ENCODE results near the gene DMC1.
A peak's percentile ranks its signal among the peaks of the same experiment; 100 is the strongest.
"Not testable (repeated sequence)": the region's sequence is repeated elsewhere in the genome, so short reads cannot be mapped to it uniquely, and the experiment has no call there.

DMC1 gene, protein sequence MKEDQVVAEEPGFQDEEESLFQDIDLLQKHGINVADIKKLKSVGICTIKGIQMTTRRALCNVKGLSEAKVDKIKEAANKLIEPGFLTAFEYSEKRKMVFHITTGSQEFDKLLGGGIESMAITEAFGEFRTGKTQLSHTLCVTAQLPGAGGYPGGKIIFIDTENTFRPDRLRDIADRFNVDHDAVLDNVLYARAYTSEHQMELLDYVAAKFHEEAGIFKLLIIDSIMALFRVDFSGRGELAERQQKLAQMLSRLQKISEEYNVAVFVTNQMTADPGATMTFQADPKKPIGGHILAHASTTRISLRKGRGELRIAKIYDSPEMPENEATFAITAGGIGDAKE

GRCh38 chr22:38569972-38570778, at the start of gene DMC1:
Gene DMC1 (minus strand): TSS chr22:38570183. CDS start chr22:38568256, 1,927 bp downstream.
- DNase-seq (ENCODE audit: low read depth) = peak; percentile 78

DNA sequence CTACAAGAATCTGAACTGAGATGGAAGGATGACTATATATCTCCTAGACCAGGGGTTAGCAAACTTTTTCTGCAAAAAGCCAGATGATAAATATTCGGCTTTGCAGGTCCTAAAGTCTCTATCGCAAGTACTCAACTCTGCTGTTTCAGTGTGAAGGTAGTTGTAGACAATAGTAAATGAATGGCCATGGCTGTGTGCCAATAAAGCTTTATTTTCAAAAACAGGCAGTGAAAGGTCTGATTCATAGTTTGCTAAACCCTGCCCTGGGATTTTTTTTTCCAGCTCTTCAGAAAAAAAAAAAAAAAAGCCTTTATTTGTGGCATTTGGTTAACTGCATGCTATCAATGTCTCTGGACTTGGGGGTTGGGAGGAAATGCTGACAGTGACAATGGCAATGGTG, 48.7 kb upstream of the DMC1 start:
- peak; percentile 38 for DNase-seq (ENCODE audit: low read depth)

DNA sequence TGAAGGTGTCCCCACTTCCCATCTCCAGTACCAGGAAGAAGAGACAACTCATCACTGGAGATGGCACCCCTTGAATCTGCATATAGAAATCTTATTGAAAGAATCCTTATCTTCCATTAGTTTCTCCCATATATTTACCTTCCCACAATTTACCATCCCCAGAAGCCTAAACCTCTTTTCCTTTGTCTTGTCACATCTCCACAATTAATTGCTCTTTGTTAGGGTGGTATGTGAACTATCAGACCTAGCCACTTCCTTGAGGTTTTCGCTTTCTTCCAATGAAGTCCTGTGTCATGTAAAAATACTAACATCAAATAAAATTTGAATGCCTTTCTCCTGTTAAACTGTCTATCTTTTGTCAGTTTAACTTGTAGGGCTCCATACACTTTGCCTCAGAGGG, 48.3 kb upstream of the DMC1 start:
- DNase-seq (ENCODE audit: low read depth) = no peak

DNA sequence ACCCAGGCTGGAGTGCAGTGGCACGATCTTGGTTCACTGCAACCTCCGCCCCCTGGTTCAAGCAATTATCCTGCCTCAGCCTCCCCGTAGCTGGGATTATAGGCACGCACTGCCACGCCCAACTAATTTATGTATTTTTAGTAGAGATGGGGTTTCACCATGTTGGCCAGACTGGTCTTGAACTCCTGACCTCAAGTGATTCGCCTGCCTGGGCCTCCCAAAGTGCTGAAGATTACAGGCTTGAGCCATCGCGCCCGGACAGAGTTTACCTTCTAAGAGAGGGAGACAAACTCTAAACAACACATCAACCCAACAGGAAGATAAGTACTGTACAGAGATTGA, 45.1 kb upstream of the DMC1 start:
- DNase-seq (ENCODE audit: low read depth) = not testable (repeated sequence)

GRCh38 chr22:38614332-38615063, 44.5 kb upstream of the DMC1 start:
- DNase-seq (ENCODE audit: low read depth) = no peak

GRCh38 chr22:38613588-38613987, 43.6 kb upstream of the DMC1 start:
- no peak for DNase-seq (ENCODE audit: low read depth)

- DNase-seq (ENCODE audit: low read depth) = no peak
Measured at GRCh38 chr22:38612217-38613006, 42.4 kb upstream of the DMC1 start.

DNA sequence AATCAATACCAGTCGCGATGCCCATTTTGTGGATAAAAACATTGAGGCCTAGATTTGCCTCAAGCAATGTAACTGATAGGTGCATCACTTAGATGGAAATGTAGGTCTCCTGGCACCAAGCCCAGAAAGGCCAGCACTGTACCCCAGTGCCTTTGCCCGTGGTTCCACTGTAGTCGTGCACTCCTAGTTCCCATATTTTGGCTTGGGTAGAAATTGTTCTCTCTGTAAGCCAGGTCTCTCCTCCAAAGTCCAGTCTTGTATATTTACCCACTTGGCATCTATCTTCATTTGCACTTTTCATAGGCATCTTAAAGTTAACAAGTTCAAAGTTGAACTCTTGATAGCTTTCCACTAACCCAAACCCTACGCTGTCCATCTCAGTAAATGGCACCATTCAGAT, 41.6 kb upstream of the DMC1 start:
- DNase-seq (ENCODE audit: low read depth) = no peak

- no peak for DNase-seq (ENCODE audit: low read depth)
Measured at GRCh38 chr22:38610234-38610633, 40.3 kb upstream of the DMC1 start.

GRCh38 chr22:38608992-38609750, 39.2 kb upstream of the DMC1 start:
- DNase-seq (ENCODE audit: low read depth) = no peak

GRCh38 chr22:38607680-38608079, 37.7 kb upstream of the DMC1 start:
- no peak for DNase-seq (ENCODE audit: low read depth)

GRCh38 chr22:38602166-38602565, 32.2 kb upstream of the DMC1 start:
- DNase-seq (ENCODE audit: low read depth) = no peak

GRCh38 chr22:38601221-38601764, 31.3 kb upstream of the DMC1 start:
- DNase-seq (ENCODE audit: low read depth) = no peak

DNA sequence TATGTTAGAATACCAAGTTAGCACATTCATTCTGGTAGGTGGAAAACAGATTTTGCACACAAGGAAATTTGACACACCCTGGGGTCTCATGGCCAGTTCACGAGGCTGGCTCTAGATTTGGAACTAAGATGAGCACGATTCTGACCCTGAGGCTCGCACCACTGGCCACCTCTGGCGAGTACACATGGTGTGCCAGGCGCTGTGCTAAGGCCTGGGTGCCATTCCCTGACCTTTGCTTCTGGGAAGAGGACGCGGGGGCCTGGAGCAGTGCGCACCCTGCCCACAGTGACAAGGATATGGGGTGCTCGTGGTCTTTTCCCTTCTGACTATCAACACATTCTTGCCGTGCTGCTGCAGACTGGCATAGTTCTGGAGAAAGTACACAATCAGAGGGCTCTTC, 29.5 kb upstream of the DMC1 start:
- no peak for DNase-seq (ENCODE audit: low read depth)

DNA sequence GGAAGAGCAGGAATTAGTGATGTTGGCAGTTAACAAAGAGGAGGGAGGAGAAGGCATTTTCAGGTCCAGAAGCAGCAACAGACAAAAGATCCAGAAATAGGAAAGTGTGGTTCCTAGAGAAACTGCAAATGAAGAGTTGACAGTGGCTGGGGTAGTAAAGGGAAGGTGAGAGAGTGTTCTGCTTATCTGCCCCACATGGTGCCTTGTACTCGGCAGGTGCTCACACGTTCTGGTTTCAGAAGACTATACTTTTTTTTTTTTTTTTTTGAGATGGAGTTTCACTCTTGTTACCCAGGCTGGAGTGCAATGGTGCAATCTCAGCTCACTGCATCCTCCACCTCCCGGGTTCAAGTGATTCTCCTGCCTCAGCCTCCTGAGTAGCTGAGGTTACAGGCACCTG, 12.9 kb upstream of the DMC1 start:
- not testable (repeated sequence) for DNase-seq (ENCODE audit: low read depth)

DNA sequence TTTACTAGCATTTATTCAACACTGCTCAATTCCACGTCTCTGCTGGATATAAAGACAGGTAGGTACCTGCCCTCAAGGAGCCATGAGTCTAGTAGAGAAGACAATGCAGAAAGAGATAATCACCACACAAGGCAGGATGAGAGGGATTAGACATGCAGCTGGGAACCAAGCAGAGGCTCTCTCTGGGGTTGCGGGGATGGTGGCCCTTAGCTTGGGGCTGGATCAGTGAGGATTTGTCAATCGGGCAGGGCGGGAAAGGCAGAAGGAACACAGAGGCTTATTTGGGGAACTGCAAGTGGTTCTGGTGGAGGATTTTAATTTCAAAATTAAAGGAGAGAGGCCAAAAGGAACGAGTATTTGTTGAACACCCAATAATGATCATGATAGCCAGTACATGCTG, 8.5 kb upstream of the DMC1 start:
- no peak for DNase-seq (ENCODE audit: low read depth)

DNA sequence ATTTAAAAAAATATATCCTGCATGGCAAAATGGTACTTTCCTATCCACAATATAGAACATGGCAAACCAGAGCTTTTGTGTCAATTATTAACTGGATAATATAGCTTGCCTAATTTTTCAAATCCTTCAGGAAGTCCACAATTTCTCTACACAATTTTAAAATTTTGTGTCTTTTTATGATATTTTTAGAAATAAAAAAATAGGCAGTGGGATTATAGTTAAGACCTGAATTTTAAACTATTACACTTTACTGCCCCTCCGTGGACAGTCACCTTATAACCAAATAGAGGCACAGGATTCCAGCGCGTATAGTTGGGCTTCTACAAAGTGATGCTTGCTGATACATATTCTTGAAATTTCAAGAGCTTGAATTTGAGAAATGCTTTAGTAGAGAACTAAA, 2.1 kb upstream of the DMC1 start:
- DNase-seq (ENCODE audit: low read depth) = peak; percentile 50

DNA sequence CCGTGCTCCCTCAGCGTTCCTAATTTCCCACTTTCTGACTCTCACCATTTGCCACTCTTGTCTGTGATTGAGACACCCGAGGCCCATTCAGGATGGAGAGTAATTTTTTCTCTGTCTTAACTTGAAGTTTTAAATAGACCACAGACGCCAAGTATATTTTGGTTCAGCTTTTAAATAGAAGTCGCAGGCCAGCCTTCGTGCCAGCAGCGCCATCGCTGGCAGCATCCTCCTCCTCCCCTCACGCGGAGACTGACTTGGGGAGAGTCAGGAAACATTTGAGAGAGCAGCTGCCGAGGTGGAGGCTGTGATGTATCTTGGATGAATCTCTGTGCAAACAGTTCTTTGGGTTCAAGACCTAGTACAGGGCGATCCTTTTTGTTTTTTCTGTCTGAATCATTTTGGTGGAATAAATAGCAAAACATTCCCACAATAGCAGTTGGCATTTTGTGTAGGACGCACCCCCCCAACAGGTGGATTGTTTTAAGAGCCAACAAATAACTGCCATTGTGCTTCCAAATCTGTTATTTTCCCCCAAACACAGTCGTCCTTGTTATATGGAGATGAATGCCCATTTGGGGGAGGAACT, 889 bp upstream of the DMC1 start:
- peak; percentile 20 for DNase-seq (ENCODE audit: low read depth)

GRCh38 chr22:38569181-38569971, 607 bp downstream of the DMC1 start:
- DNase-seq (ENCODE audit: low read depth) = no peak

All from amniotic epithelial cell (primary cell).